ENCODE data around the gene RXRA.

Gene RXRA

DNA sequence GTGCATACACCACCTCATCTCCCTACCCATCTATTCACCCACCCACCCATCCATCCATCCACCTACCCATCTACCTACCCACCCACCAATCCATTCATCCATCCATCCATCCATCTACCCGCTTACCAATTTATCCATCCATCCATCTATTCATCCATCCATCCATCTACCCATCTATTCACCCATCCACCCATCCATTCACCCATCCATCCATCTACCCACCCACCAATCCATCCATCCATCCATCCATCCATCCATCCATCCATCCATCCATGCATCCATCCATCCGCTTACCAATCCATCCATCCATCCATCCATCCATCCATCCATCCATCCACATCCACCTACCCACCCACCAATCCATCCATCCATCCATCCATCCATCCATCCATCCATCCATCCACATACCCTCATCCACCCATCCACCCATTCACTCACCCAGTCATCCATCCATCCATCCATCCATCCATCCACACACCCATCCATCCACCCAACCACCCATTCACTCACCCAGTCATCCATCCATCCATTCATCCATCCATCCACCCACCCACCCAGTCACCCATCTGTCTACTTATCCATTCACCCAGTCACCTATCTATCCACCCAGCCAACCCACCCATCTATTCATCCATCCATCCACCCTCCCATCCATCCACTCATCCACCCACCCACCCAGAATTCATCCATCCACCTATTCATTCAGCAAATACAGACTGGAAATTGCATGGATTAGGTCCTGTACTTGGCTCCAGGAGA is 125.6 kb downstream of the RXRA start:
- TF ChIP-seq, protein P1, sequence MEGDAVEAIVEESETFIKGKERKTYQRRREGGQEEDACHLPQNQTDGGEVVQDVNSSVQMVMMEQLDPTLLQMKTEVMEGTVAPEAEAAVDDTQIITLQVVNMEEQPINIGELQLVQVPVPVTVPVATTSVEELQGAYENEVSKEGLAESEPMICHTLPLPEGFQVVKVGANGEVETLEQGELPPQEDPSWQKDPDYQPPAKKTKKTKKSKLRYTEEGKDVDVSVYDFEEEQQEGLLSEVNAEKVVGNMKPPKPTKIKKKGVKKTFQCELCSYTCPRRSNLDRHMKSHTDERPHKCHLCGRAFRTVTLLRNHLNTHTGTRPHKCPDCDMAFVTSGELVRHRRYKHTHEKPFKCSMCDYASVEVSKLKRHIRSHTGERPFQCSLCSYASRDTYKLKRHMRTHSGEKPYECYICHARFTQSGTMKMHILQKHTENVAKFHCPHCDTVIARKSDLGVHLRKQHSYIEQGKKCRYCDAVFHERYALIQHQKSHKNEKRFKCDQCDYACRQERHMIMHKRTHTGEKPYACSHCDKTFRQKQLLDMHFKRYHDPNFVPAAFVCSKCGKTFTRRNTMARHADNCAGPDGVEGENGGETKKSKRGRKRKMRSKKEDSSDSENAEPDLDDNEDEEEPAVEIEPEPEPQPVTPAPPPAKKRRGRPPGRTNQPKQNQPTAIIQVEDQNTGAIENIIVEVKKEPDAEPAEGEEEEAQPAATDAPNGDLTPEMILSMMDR (IDR thresholded peaks at IDR 0.05; ENCODE audit: low read depth, low read length): no peak
- no peak for DNase-seq (ENCODE audit: low read depth, low spot score)
- no peak overlapping the region for H3K4me3 ChIP-seq (ENCODE audit: low read depth, low read length)
- in situ Hi-C loops (cut with HindIII; ENCODE audit: low sequenced_read_pairs): no loop called here

DNA sequence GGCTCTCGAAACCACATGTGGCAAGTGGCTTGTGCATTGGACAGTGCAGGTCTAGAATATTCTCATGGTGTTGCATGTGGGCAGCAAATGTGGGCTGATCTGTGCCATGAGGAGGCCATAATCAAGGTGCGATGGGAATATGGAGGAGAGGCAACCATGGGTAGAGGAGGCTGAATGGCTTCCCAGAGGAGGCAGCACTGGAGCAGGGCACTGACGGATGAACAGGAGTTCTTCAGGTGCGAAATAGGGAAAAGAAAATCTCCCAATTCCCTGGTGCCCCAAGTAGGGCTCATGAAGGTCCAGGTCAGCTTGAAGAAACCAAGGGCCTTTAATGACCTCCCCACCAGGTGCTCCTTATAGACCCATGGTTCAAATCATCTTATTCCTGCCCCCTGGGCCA is 126.5 kb downstream of the RXRA start:
- no peak for DNase-seq (ENCODE audit: low read depth, low spot score)
- TF ChIP-seq, protein P1 (IDR thresholded peaks at IDR 0.05; ENCODE audit: low read depth, low read length): no peak
- H3K4me3 ChIP-seq (ENCODE audit: low read depth, low read length): no peak overlapping the region
- in situ Hi-C loops (cut with HindIII; ENCODE audit: low sequenced_read_pairs): no loop called here

DNA sequence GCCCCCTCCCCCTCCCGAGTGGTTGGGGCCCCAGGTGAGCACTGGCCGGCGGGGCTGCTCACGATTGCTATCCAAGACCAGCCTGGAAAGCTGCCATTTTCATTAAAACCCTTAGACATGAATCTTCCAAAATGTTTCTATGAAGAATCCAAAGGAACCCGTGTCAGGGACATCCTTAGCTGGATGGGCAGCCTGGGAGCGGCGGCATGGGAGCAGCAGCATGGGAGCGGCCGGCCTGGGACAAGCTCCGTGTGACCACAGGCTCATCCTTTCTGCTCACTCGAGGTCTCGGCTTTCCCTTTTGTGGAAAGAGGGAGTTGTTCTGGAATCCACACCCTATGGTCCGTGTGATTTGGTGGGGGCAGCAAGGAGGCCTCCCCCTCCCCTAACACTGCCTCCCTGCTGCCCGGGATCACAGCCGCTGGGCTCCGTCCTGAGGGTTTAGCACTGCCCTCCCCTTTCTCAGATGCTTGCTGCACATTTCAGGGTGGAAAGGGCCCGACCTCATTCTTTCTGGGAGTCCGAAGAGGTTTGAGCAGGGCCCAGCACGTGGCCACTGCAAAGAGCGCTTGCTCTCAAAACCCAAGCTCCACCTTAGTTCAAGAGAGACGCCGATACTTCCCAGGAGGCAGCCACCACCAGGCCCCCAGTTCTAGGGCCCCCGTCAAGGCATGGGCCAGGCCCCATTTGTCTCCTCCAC is 127.7 kb downstream of the RXRA start:
- no peak overlapping the region for H3K4me3 ChIP-seq (ENCODE audit: low read depth, low read length)
- TF ChIP-seq, protein P1 (IDR thresholded peaks at IDR 0.05; ENCODE audit: low read depth, low read length): no peak
- in situ Hi-C loops (cut with HindIII; ENCODE audit: low sequenced_read_pairs): no loop called here
- no peak for DNase-seq (ENCODE audit: low read depth, low spot score)

DNA sequence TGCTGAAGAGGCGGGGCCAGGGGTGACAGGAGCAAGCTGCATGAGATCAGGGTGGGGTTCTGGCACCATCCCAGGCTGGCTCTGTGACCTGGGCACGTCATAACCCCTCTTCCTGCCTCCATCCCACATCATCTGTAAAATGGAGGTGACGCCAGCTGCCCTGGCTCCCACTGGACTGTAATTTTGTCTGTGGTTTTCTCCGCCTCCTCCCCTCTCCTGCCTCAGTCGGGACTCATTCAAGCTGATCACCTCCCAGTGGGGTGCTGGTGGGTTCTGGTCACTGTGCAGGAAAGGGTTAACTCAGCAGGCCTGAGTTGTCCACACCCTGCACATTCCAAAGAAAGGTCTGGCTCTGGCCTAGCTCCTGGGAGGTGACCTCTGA is 128.2 kb downstream of the RXRA start:
- H3K4me3 ChIP-seq (ENCODE audit: low read depth, low read length): no peak overlapping the region
- in situ Hi-C loops (cut with HindIII; ENCODE audit: low sequenced_read_pairs): no loop called here
- TF ChIP-seq, protein P1 (IDR thresholded peaks at IDR 0.05; ENCODE audit: low read depth, low read length): no peak
- peak; percentile 31 for DNase-seq (ENCODE audit: low read depth, low spot score)

DNA sequence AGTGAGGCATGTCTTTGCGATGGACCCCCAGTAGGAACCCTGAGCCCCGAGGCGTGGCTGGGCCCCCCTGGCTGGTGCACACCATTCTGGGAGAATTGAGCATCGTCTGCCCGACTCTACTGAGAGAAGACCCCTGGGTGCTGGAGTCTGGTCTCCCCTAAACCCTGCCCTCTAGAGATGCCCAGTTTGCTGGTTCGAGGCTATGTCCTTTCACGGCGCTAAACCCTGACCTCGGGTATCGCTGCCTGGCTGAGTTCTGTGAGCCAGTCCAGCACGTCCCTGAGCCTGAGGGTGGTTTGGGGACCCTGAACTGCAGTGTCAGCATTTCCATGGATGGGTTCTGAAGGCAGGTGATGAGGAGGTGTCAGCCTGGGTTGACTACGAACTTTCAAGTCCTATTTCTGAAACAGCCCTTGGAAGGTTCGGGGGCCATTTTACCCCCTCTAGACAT is 128.8 kb downstream of the RXRA start:
- no peak for DNase-seq (ENCODE audit: low read depth, low spot score)
- in situ Hi-C loops (cut with HindIII; ENCODE audit: low sequenced_read_pairs): no loop called here
- TF ChIP-seq, protein P1 (IDR thresholded peaks at IDR 0.05; ENCODE audit: low read depth, low read length): no peak
- H3K4me3 ChIP-seq (ENCODE audit: low read depth, low read length): no peak overlapping the region

DNA sequence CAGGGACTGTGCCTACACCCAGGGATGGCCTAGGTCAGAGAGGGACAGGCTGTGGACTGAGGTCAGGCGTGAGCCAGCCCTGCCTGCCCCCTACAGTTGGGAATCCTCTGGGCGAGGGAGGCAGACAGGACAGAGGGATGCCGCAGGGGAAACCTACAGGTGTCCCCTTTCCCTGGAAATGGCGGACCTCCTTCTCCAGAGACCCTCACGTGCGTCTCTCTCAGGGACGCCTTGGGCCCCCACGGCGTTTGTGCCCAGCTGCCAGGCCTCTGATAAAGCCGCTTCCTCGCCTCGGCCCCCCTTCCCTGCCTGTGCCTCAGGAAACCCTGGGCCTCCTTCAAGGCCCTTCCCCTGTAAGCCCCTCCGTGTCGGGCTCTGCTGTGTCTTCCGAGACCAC is 129.3 kb downstream of the RXRA start:
- H3K4me3 ChIP-seq (ENCODE audit: low read depth, low read length): no peak overlapping the region

More for the DNA sequence above, 129.3 kb downstream of the RXRA start:
- TF ChIP-seq, protein P1 (IDR thresholded peaks at IDR 0.05; ENCODE audit: low read depth, low read length): no peak
- in situ Hi-C loops (cut with HindIII; ENCODE audit: low sequenced_read_pairs): no loop called here
- DNase-seq (ENCODE audit: low read depth, low spot score): no peak

Measured in astrocyte of the spinal cord (primary cell).